Transverse colon (tissue), 4 donors: Measurements from ENCODE around the gene SYT13.

Source experiments
- EP300 ChIP-seq: sonication (generic); formaldehyde crosslinking; IDR thresholded peaks from one replicate; pipeline ENCODE4 v1.6.1; 2017; ENCODE audit warnings: antibody characterized with exemption, low read depth
- POLR2A ChIP-seq: fragments of 450-650 bp; IDR thresholded peaks from one replicate; pipeline ENCODE4 v1.6.1; 2016; ENCODE audit warnings: antibody characterized with exemption, mild to moderate bottlenecking, moderate library complexity
- POLR2AphosphoS5 ChIP-seq, 3 donors: sonication (generic); formaldehyde crosslinking; IDR thresholded peaks; one replicate each; pipeline ENCODE4 v1.6.1; 2016; ENCODE audit warnings: antibody characterized with exemption in 3 of 3
- TF ChIP-seq, protein P1 (sequence below), 5 experiments: fragments of 200-600 bp in 3 of 5; fragments of 450-650 bp in 2 of 5; sonication (generic) in 3 of 5; IDR thresholded peaks; 1 replicate in 2 of 5; 2 replicates in 3 of 5; pipeline ENCODE4 v1.5.1; 2016 to 2017; ENCODE audit warnings: antibody characterized with exemption in 5 of 5, inconsistent platforms in 3 of 5, mild to moderate bottlenecking in 2 of 5, moderate library complexity in 1 of 5

DNA sequence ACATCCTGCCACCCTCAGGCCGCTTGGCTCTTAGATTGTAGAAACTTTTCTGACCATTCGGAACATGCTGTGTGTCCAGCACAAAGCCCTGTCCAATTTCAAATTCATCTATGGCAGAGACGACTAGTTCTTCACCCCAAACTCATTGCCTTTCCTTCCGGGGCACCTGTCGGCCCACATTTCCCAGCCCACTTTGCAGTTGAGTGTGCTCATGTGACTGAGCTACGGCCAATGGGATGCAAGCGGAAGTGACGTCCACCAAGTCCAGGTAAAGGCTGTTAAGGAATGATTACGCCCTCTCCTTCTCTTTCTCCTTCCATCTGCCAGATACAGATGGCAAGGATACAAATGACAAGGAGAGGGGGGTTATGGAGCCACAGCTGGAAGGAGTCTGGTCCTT lies 32.5 kb downstream of the SYT13 start:
- no peak for TF ChIP-seq POLR2AphosphoS5 (IDR thresholded peaks at IDR 0.05)
- TF ChIP-seq, protein P1, sequence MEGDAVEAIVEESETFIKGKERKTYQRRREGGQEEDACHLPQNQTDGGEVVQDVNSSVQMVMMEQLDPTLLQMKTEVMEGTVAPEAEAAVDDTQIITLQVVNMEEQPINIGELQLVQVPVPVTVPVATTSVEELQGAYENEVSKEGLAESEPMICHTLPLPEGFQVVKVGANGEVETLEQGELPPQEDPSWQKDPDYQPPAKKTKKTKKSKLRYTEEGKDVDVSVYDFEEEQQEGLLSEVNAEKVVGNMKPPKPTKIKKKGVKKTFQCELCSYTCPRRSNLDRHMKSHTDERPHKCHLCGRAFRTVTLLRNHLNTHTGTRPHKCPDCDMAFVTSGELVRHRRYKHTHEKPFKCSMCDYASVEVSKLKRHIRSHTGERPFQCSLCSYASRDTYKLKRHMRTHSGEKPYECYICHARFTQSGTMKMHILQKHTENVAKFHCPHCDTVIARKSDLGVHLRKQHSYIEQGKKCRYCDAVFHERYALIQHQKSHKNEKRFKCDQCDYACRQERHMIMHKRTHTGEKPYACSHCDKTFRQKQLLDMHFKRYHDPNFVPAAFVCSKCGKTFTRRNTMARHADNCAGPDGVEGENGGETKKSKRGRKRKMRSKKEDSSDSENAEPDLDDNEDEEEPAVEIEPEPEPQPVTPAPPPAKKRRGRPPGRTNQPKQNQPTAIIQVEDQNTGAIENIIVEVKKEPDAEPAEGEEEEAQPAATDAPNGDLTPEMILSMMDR (IDR thresholded peaks at IDR 0.05), result no peak
- TF ChIP-seq EP300, result no peak
- TF ChIP-seq POLR2A, result no peak
